H9 (cell line): Measurements from ENCODE around the gene PRKX. TPM values are rescaled to one million over a fixed set of nuclear protein-coding genes. Genes with fewer than 3 reads are reported as not detected.

Experiments used
- DNase-seq: peaks from one replicate; pipeline ENCODE4 v3.0.0-alpha.2; 2017
- H2AFZ ChIP-seq: one replicate; pipeline ENCODE4 v1.6.1; 2013; ENCODE audit warnings: mild to moderate bottlenecking, low read length, control low read depth, moderate library complexity
- H2AK5ac ChIP-seq: 2 replicates; pipeline ENCODE4 v1.6.1; 2013; ENCODE audit warnings: low read length, control low read depth, mixed read lengths; ENCODE audit not compliant: insufficient read length
- H2BK120ac ChIP-seq: one replicate; pipeline ENCODE4 v1.6.1; 2013; ENCODE audit warnings: low read depth, mild to moderate bottlenecking, low read length, control low read depth, inconsistent platforms; ENCODE audit not compliant: poor library complexity, severe bottlenecking
- H2BK12ac ChIP-seq: 2 replicates; pipeline ENCODE4 v1.6.1; 2013; ENCODE audit warnings: low read length, control low read depth, mixed read lengths, low read depth; ENCODE audit not compliant: insufficient read length
- H2BK15ac ChIP-seq: 2 replicates; pipeline ENCODE4 v1.6.1; 2013; ENCODE audit warnings: low read depth, low read length, control low read depth
- H2BK20ac ChIP-seq: one replicate; pipeline ENCODE4 v1.6.1; 2013; ENCODE audit warnings: low read depth, mild to moderate bottlenecking, low read length, control low read depth, inconsistent platforms; ENCODE audit not compliant: poor library complexity, severe bottlenecking
- H2BK5ac ChIP-seq: 2 replicates; pipeline ENCODE4 v1.6.1; 2013; ENCODE audit warnings: low read length, control low read depth, mixed read lengths; ENCODE audit not compliant: insufficient read length
- H3K14ac ChIP-seq: 2 replicates; pipeline ENCODE4 v1.6.1; 2013; ENCODE audit warnings: low read length, control low read depth; ENCODE audit not compliant: insufficient read depth
- H3K18ac ChIP-seq: 2 replicates; pipeline ENCODE4 v1.6.1; 2013; ENCODE audit warnings: low read depth, mild to moderate bottlenecking, mixed read lengths, low read length, control low read depth; ENCODE audit not compliant: insufficient read length
- H3K23ac ChIP-seq: 2 replicates; pipeline ENCODE4 v1.6.1; 2013; ENCODE audit warnings: low read length, control low read depth, mixed read lengths, low read depth; ENCODE audit not compliant: insufficient read length
- H3K23me2 ChIP-seq: 2 replicates; pipeline ENCODE4 v1.6.1; 2013; ENCODE audit warnings: low read depth, mild to moderate bottlenecking, mixed read lengths, low read length, control low read depth; ENCODE audit not compliant: insufficient read length, poor library complexity, severe bottlenecking
- H3K27ac ChIP-seq: 2 replicates; pipeline ENCODE4 v1.5.1; 2013; ENCODE audit warnings: low read length, control low read depth, mixed read lengths, low read depth; ENCODE audit not compliant: insufficient read length
- H3K27me3 ChIP-seq: 2 replicates; pipeline ENCODE4 v1.6.1; 2013; ENCODE audit warnings: low read length, control low read depth, inconsistent platforms; ENCODE audit not compliant: insufficient read depth
- H3K4ac ChIP-seq: 2 replicates; pipeline ENCODE4 v1.6.1; 2013; ENCODE audit warnings: low read depth, mild to moderate bottlenecking, control low read depth, inconsistent platforms, low read length, moderate library complexity
- H3K4me1 ChIP-seq: 2 replicates; pipeline ENCODE4 v1.6.1; 2013; ENCODE audit warnings: low read length, control low read depth, inconsistent platforms; ENCODE audit not compliant: insufficient read depth
- H3K4me2 ChIP-seq: 2 replicates; pipeline ENCODE4 v1.6.1; 2013; ENCODE audit warnings: low read length, control low read depth, mixed read lengths; ENCODE audit not compliant: insufficient read length, insufficient read depth
- H3K56ac ChIP-seq: 2 replicates; pipeline ENCODE4 v1.6.1; 2013; ENCODE audit warnings: low read depth, mild to moderate bottlenecking, mixed read lengths, low read length, control low read depth; ENCODE audit not compliant: insufficient read length
- H3K79me1 ChIP-seq: 2 replicates; pipeline ENCODE4 v1.6.1; 2013; ENCODE audit warnings: low read depth, mild to moderate bottlenecking, moderate library complexity, low read length, control low read depth, inconsistent platforms; ENCODE audit not compliant: insufficient read depth, poor library complexity, severe bottlenecking
- H3K79me2 ChIP-seq: 2 replicates; pipeline ENCODE4 v1.6.1; 2013; ENCODE audit warnings: low read length, control low read depth, inconsistent platforms; ENCODE audit not compliant: insufficient read depth
- H3K9ac ChIP-seq: 2 replicates; pipeline ENCODE4 v1.6.1; 2013; ENCODE audit warnings: low read length, control low read depth, mixed read lengths; ENCODE audit not compliant: insufficient read length; ENCODE audit errors: extremely low read depth
- H3K9me3 ChIP-seq: one replicate; pipeline ENCODE4 v1.6.1; 2013; ENCODE audit warnings: low read depth, low read length, inconsistent platforms; ENCODE audit not compliant: control insufficient read depth
- H3T11ph ChIP-seq: one replicate; pipeline ENCODE4 v1.6.1; 2013; ENCODE audit warnings: mild to moderate bottlenecking, low read length, control low read depth, inconsistent platforms
- H4K20me1 ChIP-seq: one replicate; pipeline ENCODE4 v1.6.1; 2013; ENCODE audit not compliant: control insufficient read depth, insufficient read length, insufficient read depth
- H4K5ac ChIP-seq: 2 replicates; pipeline ENCODE4 v1.6.1; 2013; ENCODE audit warnings: low read depth, mild to moderate bottlenecking, mixed read lengths, low read length, control low read depth; ENCODE audit not compliant: insufficient read length
- H4K8ac ChIP-seq: replicated peaks from 2 replicates; pipeline ENCODE4 v1.6.1; 2013; ENCODE audit warnings: low read length, control low read depth, mixed read lengths, low read depth; ENCODE audit not compliant: insufficient read length
- H4K91ac ChIP-seq: 2 replicates; pipeline ENCODE4 v1.6.1; 2013; ENCODE audit warnings: low read depth, mild to moderate bottlenecking, moderate library complexity, mixed read lengths, low read length, control low read depth; ENCODE audit not compliant: insufficient read length
- H3K27ac Mint-ChIP-seq, 3 experiments: 2 replicates in 2 of 3; 3 replicates in 1 of 3; pipeline ENCODE4 v1.8.0; 2020 to 2021; ENCODE audit warnings: mixed read lengths in 3 of 3, mild to moderate bottlenecking in 1 of 3, moderate library complexity in 1 of 3
- H3K27me3 Mint-ChIP-seq: 2 replicates; pipeline ENCODE4 v1.8.0; 2021; ENCODE audit warnings: low read depth, mild to moderate bottlenecking, moderate library complexity, mixed read lengths
- H3K36me3 Mint-ChIP-seq, 3 experiments: 2 replicates in 2 of 3; 3 replicates in 1 of 3; pipeline ENCODE4 v1.8.0; 2020 to 2021; ENCODE audit warnings: low read depth in 3 of 3, mixed read lengths in 3 of 3; ENCODE audit not compliant: insufficient read depth in 1 of 3
- H3K4me1 Mint-ChIP-seq, 2 experiments: 2 replicates each; pipeline ENCODE4 v1.8.0; 2020; ENCODE audit warnings: mixed read lengths in 2 of 2
- H3K4me3 Mint-ChIP-seq, 2 experiments: 2 replicates in 1 of 2; 3 replicates in 1 of 2; pipeline ENCODE4 v1.8.0; 2020 to 2021; ENCODE audit warnings: mild to moderate bottlenecking in 2 of 2, mixed read lengths in 2 of 2, moderate library complexity in 1 of 2
- H3K9me3 Mint-ChIP-seq, 2 experiments: 2 replicates in 1 of 2; 3 replicates in 1 of 2; pipeline ENCODE4 v1.8.0; 2020; ENCODE audit warnings: mild to moderate bottlenecking in 2 of 2, mixed read lengths in 2 of 2, moderate library complexity in 1 of 2
- CTCF ChIP-seq: fragments of 200-600 bp; sonication (generic); conservative IDR thresholded peaks from 3 replicates; pipeline ENCODE4 v1.8.0; 2021; ENCODE audit warnings: antibody characterized with exemption, mild to moderate bottlenecking
- WGBS: extraction: QIAGEN DNeasy Blood & Tissue Kit; methylation state at CpG from one replicate; pipeline ENCODE4 v1.1.7; 2013; ENCODE audit warnings: missing lambda C conversion rate, low lambda C conversion rate, mixed read lengths; ENCODE audit not compliant: insufficient read length; ENCODE audit errors: extremely low coverage; 5-methylcytosine and 5-hydroxymethylcytosine counted together
- total RNA-seq: library from RNA; stranded (reverse); gene quantifications from 2 replicates; pipeline ENCODE4 v1.2.1, GENCODE V29; 2021

PRKX gene
- total RNA-seq, 1 experiment from 2014 or later: 108 TPM

- Histone ChIP-seq H3T11ph (no peak overlapping the region), H3K56ac (no peak overlapping the region), H2BK5ac (no peak overlapping the region), H3K79me2 (no peaks in the 10 kb centered on the region), H3K79me1 (peaks cover under 1% of the 10 kb centered on the region), H4K5ac (no peak overlapping the region), H3K4ac (no peak overlapping the region), H3K18ac (no peak overlapping the region), H2AFZ (no peak overlapping the region), H2BK15ac (no peak overlapping the region), H3K9me3 (no peaks in the 10 kb centered on the region), H4K8ac (no peak overlapping the region), H4K20me1 (no peaks in the 10 kb centered on the region), H3K27me3 (no peaks in the 10 kb centered on the region), H2BK12ac (no peak overlapping the region), H3K9ac (no peak overlapping the region), H3K14ac (no peak overlapping the region), H4K91ac (no peak overlapping the region), H3K4me2 (no peak overlapping the region), H3K27ac (no peak overlapping the region), H3K23me2 (no peaks in the 10 kb centered on the region), H3K23ac (no peak overlapping the region), H3K4me1 (no peaks in the 10 kb centered on the region), H2BK20ac (no peak overlapping the region), H2AK5ac (no peak overlapping the region), H2BK120ac (no peak overlapping the region)
- DNase-seq: no peak
- Mint-ChIP-seq H3K27me3 (no peaks in the 10 kb centered on the region; the same call in 1 of the 2 replicates), H3K27ac (no peak overlapping the region), H3K36me3 (peaks cover 53 to 76% (median 66%) of the 10 kb centered on the region in 3 experiments; a peak in 6 of 7 replicates), H3K9me3 (peaks cover 0 to 3% of the 10 kb centered on the region in 2 experiments; a peak in 3 of 5 replicates), H3K4me3 (no peak overlapping the region), H3K4me1 (no peaks in the 10 kb centered on the region)
- WGBS: 100% methylated on average over 3 of the region's 13 CpGs
- TF ChIP-seq CTCF: no peak
These were observed 43.5 kb downstream of the PRKX start for GRCh38 chrX:3669841-3670475.
